BE2C (cell line): ENCODE results near the gene MON1A.
"Not testable (repeated sequence)": the region's sequence is repeated elsewhere in the genome, so short reads cannot be mapped to it uniquely, and the experiment has no call there.

Experiments
- DNase-seq: peaks from one replicate; pipeline ENCODE4 v3.0.0-alpha.2; 2020
- H3K27me3 ChIP-seq: fragments of 250-450 bp; sonication (Bioruptor Pico); 2 replicates; pipeline ENCODE4 v1.5.1; 2020; ENCODE audit warnings: mild to moderate bottlenecking
- H3K36me3 ChIP-seq: fragments of 250-450 bp; sonication (Bioruptor Pico); 2 replicates; pipeline ENCODE4 v1.5.1; 2020; ENCODE audit warnings: mild to moderate bottlenecking
- H3K4me1 ChIP-seq: fragments of 250-450 bp; sonication (Bioruptor Pico); 2 replicates; pipeline ENCODE4 v1.5.1; 2020
- H3K4me3 ChIP-seq: 2 replicates; pipeline ENCODE4 v1.5.1; 2011; ENCODE audit warnings: low read depth, low read length
- H3K9me3 ChIP-seq: fragments of 250-450 bp; sonication (Bioruptor Pico); 2 replicates; pipeline ENCODE4 v1.5.1; 2020
- CTCF ChIP-seq: IDR thresholded peaks from 2 replicates; pipeline ENCODE4 v1.5.1; 2012; ENCODE audit warnings: mild to moderate bottlenecking, low read depth, low read length

Gene MON1A

GRCh38 chr3:49906073-49906743, 23.4 kb downstream of the MON1A start:
- TF ChIP-seq CTCF: peak; percentile 27
- no peak overlapping the region for H3K4me3 ChIP-seq
- peak; percentile 33 for DNase-seq
- no peaks in the 10 kb centered on the region for H3K4me1 ChIP-seq
- no peaks in the 10 kb centered on the region for H3K36me3 ChIP-seq
- no peaks in the 10 kb centered on the region for H3K27me3 ChIP-seq
- H3K9me3 ChIP-seq: no peaks in the 10 kb centered on the region

DNA sequence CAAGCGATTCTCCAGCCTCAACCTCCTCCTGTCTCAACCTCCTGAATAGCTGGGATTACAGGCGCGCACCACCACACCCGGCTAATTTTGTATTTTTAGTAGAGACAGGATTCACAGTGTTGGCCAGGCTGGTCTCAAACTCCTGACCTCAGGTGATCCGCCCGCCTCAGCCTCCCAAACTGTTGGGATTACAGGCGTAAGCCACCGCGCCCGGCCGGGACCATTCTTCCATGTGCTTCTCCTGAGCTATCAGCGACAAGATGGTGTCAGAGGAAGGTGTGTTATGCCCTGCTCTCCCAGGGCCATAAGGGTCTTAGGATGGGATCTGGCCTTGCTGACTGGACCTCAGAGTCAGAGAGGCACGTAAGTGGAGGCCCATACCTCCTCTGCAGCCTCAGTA, 25.2 kb downstream of the MON1A start:
- H3K36me3 ChIP-seq, H3K9me3 ChIP-seq, DNase-seq, H3K27me3 ChIP-seq, H3K4me1 ChIP-seq, H3K4me3 ChIP-seq: not testable (repeated sequence)

DNA sequence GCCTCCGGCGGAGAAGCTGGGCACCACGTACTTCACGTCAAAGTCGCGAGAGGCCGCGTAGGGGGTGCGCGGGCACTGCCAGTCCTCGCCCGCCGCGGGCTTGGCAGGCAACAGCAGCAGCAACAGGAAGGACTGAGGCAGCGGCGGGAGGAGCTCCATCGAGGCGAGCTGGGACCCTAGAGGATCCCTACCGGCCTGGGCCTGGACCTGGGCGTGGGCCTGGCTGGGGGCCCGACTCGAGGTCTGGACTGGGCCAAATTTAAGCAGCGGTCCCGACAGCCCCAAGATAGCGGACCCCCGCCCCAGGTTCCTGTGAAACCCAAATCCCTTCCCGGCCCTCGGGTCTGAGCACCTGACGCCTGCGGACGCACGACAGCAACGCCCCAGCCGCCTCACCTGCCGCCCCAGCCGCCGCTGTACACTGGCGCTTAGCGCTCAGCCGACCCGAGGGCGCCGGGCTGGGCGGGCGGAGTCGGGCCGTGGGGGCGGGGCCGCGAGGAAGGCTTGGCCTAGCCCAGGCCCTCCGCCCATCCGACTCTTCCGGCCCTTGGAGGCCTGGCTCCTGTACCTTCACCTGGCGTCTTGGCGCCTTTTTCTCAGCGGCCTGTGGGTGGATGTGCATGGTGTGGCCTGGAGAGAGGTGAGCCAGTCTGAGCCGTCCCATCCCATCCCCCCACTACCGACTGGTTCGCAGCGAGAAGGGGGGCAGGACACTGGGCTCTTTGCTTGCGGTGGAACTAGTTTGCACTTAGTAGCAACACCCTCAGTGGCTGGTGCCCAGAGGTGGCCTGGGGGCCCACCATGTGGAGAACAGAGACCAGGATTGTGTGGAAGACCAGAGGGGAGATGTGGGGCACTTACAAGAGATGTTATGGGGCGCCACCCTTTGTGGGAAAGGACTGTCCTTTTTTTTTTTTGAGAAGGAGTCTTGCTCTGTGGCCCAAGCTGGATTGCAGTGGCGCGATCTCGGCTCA, 25.9 kb downstream of the MON1A start, which contains the start of gene MST1R:
Gene MST1R, minus strand, starts transcription at position 423 of the 974 bp plus-strand sequence. Its CDS starts 264 bp downstream, at position 159.
- Histone ChIP-seq H3K9me3 (no peaks in the 10 kb centered on the region), H3K36me3 (no peaks in the 10 kb centered on the region), H3K27me3 (no peaks in the 10 kb centered on the region), H3K4me3 (no peak within 1 kb of the TSS), H3K4me1 (no peaks in the 10 kb centered on the region)
- no peak for TF ChIP-seq CTCF
- DNase-seq: no peak

DNA sequence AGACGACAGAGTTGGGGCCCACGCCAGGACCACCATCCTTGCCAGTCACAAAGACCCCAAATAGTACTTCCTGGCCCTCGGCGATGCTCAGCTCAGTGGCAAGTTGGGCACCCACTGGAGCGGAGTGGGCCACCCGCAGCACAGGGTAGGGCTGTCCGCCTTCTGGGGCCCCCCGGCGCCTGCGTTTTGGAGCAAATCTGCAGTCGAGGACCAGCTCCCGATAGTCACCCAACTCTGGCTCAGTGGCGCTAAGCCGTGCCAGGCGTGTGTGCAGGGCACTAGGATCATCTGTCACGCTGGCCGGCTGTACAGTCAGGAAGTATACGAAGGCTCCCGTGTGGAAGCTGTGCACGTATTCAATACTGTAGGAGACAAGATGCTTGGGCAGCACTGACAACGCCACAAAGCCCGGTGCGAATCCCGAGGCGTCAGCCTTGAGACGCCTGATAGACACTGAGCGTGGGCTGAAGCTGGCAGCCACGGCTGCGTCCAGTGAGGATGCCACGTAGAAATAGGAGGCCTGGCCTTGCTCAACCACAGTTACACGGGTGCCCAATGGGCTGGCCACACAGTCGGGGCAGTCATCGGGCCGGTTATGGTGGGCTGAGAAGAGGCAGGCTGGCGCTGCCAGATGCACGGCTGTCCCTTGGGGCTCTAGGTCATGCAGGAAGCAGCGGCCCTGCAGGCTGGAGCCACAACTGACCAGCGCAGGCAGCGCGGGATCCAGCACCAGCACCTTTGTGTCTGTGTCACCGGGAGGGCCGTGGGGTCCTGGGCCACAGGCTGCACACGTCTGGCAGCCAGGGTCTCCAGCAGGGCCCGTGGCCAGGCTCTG, 26.9 kb downstream of the MON1A start:
- no peaks in the 10 kb centered on the region for H3K27me3 ChIP-seq
- no peaks in the 10 kb centered on the region for H3K36me3 ChIP-seq
- no peaks in the 10 kb centered on the region for H3K4me1 ChIP-seq
- no peak for DNase-seq
- H3K4me3 ChIP-seq: no peak overlapping the region
- H3K9me3 ChIP-seq: no peaks in the 10 kb centered on the region
- no peak for TF ChIP-seq CTCF

DNA sequence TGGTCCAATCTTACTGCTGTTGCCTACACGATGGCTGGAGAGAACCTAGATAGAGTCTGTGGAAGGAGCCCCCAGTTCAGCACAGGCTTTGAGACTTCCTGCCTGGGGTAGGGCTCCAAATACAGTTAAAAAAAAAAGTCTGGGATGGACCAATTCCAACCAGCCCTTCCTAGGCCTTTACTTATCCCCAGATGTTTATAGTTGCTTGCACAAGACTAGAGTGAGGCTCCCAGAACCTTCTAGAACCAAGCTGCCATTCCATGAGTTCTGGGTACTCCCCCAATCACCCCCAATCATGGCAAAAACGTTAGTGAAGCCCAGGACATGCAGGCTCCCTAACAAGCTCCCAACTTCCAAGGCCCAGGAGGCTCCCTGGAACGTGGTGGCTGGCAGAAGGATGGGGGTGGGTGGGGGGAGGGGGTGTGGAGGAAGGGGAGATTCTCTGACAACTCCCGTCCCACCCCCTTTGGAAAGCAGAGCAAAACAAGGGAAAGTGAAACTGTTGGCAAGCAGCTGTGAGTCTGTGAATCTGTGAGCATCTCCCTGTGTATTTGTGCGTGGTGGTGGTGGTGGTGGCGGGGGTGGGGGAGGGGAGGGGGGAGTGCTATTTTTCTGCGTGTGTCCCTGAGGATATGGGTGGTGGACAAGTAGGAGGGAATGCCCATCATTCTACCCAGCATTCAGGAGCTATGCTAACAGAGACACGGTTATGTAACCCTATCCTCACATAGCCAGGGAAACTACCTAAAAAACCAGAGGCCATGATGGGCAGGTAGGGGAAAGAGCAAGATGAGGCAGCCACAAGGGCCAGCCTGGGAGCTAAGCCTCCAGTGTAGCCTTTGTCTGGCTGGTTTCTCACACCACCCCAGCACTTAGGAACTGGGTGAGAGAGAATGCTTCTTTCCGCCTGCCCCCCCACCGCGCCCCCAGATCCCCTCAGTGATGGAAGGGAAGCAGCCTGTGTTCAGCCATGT, 28.0 kb downstream of the MON1A start:
- no peak for DNase-seq
- Histone ChIP-seq H3K27me3 (no peaks in the 10 kb centered on the region), H3K4me3 (no peak overlapping the region), H3K9me3 (no peaks in the 10 kb centered on the region), H3K36me3 (no peaks in the 10 kb centered on the region), H3K4me1 (no peaks in the 10 kb centered on the region)
- TF ChIP-seq CTCF: no peak
